ENCODE results near the gene KDM4B. TPM values are rescaled to one million over a fixed set of nuclear protein-coding genes. Genes with fewer than 3 reads are reported as not detected.
A peak's percentile ranks its signal among the peaks of the same experiment; 100 is the strongest.

The KDM4B gene
- 10 to 100 TPM; 26.0 to 51.2 (median 34.2) TPM for total RNA-seq

DNA sequence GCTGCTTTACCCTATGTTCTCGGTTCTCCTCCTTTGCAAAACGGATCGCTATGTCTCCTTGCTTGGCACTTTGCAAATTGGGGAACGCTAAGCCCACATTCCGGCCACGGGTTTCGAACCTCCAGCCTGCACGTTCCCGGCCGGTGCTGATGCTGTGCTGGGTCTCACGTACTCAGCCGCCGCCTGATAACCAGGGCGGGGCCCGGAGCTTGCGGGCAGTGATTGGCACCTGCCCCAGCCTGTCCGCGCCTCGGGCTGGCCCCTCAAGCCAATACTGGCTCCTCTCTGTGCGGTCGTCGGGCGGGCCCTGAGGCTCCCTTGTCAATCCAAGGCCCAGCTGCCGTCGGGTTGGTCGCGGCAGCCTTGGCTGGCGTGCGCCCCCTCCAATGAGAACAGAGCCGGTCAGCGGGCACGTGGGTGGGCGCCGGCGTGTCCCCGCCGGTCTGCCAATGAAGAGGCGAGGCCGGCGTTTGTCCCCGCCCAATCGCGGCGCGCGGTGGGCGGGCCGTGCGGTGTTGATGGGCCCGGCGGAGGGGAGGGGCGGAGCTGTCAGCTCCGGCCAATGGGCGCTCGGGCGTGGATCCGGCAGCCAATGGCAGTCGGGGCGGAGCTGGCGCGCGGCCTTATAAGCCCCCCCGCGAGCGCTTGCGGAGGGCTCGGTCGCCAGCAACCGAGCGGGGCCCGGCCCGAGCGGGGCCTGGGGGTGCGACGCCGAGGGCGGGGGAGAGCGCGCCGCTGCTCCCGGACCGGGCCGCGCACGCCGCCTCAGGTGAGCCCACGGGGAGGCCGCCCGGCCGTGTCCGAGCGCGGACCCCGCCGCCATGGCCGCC lies at the start of gene KDM4B:
Gene KDM4B (plus strand): TSS at position 652 of the 830 bp plus-strand sequence. CDS start 63,778 bp downstream, outside the sequence.
- Histone ChIP-seq H3K27me3 (no peaks in the 10 kb centered on the region), H3K4me3 (peak within 1 kb of the TSS; percentile 72 to 85 (median 76)), H3K36me3 (no peaks in the 10 kb centered on the region), H3K4me1 (peaks cover 32 to 49% (median 47%) of the 10 kb centered on the region in 4 donors), H3K27ac (replicated peaks in 1 of 4) (peak within 1 kb of the TSS; percentile 74 to 87 (median 82)), H3K9me3 (no peaks in the 10 kb centered on the region)
- 1% methylated on average over 25 of the region's 96 CpGs for WGBS
- TF ChIP-seq, protein P1, sequence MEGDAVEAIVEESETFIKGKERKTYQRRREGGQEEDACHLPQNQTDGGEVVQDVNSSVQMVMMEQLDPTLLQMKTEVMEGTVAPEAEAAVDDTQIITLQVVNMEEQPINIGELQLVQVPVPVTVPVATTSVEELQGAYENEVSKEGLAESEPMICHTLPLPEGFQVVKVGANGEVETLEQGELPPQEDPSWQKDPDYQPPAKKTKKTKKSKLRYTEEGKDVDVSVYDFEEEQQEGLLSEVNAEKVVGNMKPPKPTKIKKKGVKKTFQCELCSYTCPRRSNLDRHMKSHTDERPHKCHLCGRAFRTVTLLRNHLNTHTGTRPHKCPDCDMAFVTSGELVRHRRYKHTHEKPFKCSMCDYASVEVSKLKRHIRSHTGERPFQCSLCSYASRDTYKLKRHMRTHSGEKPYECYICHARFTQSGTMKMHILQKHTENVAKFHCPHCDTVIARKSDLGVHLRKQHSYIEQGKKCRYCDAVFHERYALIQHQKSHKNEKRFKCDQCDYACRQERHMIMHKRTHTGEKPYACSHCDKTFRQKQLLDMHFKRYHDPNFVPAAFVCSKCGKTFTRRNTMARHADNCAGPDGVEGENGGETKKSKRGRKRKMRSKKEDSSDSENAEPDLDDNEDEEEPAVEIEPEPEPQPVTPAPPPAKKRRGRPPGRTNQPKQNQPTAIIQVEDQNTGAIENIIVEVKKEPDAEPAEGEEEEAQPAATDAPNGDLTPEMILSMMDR (IDR thresholded peaks at IDR 0.05): peak in 1 of 3 experiments; percentile 30
- peak; percentile 89 to 97 for TF ChIP-seq POLR2AphosphoS5 (IDR thresholded peaks at IDR 0.05)
- no peak for TF ChIP-seq EP300 (IDR thresholded peaks at IDR 0.05)
- TF ChIP-seq POLR2A (IDR thresholded peaks at IDR 0.05; ENCODE audit: low read depth): peak; percentile 77
- DNase-seq (ENCODE audit: extremely low spot score): peak; percentile 100
- intact Hi-C loops (cut with DNase I): no loop called here

DNA sequence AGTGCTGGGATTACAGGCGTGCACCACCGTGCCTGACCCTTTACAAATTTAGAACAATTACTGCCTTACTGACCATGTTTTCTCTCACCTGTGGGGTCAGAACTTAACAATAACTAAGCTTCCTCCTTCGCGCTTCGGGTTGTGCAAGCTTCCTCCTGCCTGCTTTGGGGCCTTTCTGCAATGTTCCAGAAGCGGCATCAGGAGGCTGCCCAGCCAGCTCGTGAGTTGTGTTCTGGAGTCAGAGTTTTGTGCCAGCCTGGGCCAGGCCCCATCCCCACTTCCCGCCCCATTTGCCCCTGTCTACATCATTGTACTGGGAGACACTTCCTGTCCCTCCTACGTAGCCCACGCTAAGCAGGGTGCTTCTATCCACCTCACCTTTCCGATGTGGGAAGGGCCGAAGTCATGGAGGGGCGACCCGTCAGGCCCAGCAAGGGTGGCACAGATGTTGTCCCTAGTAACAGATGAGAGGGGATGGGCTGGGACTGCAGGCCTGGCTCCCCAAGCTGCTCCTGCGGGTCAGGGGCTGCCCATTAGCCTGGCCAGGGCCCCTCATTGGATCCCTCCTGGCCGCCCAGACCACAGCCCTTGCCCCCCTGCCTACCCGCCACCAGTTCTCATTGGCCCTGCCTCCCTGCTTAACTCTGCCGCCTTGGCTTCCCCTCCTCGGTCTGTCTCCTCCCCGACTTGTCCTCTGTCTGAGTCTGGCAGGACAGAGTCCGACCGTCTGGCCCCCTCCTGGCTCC lies 46.2 kb upstream of the KDM4B start:
- no peak for DNase-seq (ENCODE audit: extremely low spot score)
- no peaks in the 10 kb centered on the region for H3K36me3 ChIP-seq
- no peak for TF ChIP-seq EP300 (IDR thresholded peaks at IDR 0.05)
- no peak for TF ChIP-seq POLR2AphosphoS5 (IDR thresholded peaks at IDR 0.05)
- TF ChIP-seq, protein P1 (IDR thresholded peaks at IDR 0.05): no peak
- H3K9me3 ChIP-seq: no peaks in the 10 kb centered on the region
- no peak overlapping the region for H3K4me3 ChIP-seq
- no peaks in the 10 kb centered on the region for H3K27me3 ChIP-seq
- no peak overlapping the region for H3K27ac ChIP-seq (replicated peaks in 1 of 4)
- 84% methylated on average over 22 of the region's 22 CpGs for WGBS
- intact Hi-C loops (cut with DNase I): no loop called here
- no peaks in the 10 kb centered on the region for H3K4me1 ChIP-seq

DNA sequence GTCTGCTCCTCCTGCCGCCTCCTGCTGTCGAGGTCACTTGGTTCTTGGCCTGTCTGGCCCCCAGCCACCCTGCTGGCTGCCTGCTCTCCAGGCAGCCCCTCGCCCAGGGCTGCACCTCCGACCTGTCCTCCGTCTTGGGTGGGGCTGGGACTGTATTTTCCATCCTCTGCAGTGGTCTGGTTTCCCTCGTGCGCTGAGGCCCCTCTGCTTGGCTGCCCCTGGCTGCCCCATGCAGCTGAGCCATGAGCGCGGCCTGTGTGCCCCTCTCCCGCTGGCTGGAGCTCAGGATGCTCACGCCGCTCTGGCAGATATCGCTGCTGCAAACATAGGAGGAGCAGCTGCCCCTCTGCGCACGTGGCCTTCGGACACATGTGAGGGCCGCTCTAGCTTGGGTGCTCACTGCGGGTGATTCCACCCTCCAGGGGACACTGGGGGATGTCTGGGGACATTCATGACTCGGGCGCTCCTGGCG lies 45.6 kb upstream of the KDM4B start:
- H3K9me3 ChIP-seq: no peaks in the 10 kb centered on the region
- H3K27me3 ChIP-seq: no peaks in the 10 kb centered on the region
- no peak for DNase-seq (ENCODE audit: extremely low spot score)
- no peak overlapping the region for H3K4me3 ChIP-seq
- H3K27ac ChIP-seq (replicated peaks in 1 of 4): no peak overlapping the region
- WGBS: 92% methylated on average over 21 of the region's 21 CpGs
- intact Hi-C loops (cut with DNase I): no loop called here
- no peaks in the 10 kb centered on the region for H3K4me1 ChIP-seq
- TF ChIP-seq POLR2AphosphoS5 (IDR thresholded peaks at IDR 0.05): no peak
- no peak for TF ChIP-seq POLR2A (IDR thresholded peaks at IDR 0.05; ENCODE audit: low read depth)
- TF ChIP-seq EP300 (IDR thresholded peaks at IDR 0.05): no peak
- TF ChIP-seq, protein P1 (IDR thresholded peaks at IDR 0.05): no peak
- no peaks in the 10 kb centered on the region for H3K36me3 ChIP-seq

- H3K27me3 ChIP-seq: no peaks in the 10 kb centered on the region
- TF ChIP-seq, protein P1 (IDR thresholded peaks at IDR 0.05): no peak
- TF ChIP-seq EP300 (IDR thresholded peaks at IDR 0.05): no peak
- TF ChIP-seq POLR2AphosphoS5 (IDR thresholded peaks at IDR 0.05): no peak
- no peak for TF ChIP-seq POLR2A (IDR thresholded peaks at IDR 0.05; ENCODE audit: low read depth)
Observed at GRCh38 chr19:4929186-4929585, 39.7 kb upstream of the KDM4B start.

More at GRCh38 chr19:4929186-4929585, 39.7 kb upstream of the KDM4B start:
- intact Hi-C loops (cut with DNase I): no loop called here
- Histone ChIP-seq H3K9me3 (no peaks in the 10 kb centered on the region), H3K4me3 (no peak overlapping the region), H3K4me1 (no peaks in the 10 kb centered on the region), H3K36me3 (no peaks in the 10 kb centered on the region), H3K27ac (replicated peaks in 1 of 4) (no peak overlapping the region)
- no peak for DNase-seq (ENCODE audit: extremely low spot score)
- no CpG with 5 or more reads among the region's 22 CpGs for WGBS

All from esophagus muscularis mucosa (tissue), 4 donors.